Omental fat pad (tissue), 4 donors: Measurements from ENCODE around the gene DEF6. TPM values are rescaled to one million over a fixed set of nuclear protein-coding genes. Genes with fewer than 3 reads are reported as not detected.

Source experiments
- ATAC-seq: fragments of 150-250 bp; one replicate; pipeline ENCODE4 v1.9.1; 2016; ENCODE audit warnings: mild to moderate bottlenecking, moderate library complexity; ENCODE audit not compliant: low FRiP score
- DNase-seq: peaks from one replicate; pipeline ENCODE4 v3.0.0-alpha.2; 2019; ENCODE audit warnings: low spot score
- total RNA-seq, 4 donors: library from RNA; depleted of rRNA; stranded (reverse); fragments of >200 nt; gene quantifications; one replicate each; pipeline ENCODE4 v1.1.0, GENCODE V29; 2016
- TF ChIP-seq, protein P1 (sequence below), 3 donors: fragments of 450-650 bp; IDR thresholded peaks; one replicate each; pipeline ENCODE4 v1.5.1; 2016 to 2017; ENCODE audit warnings: antibody characterized with exemption in 3 of 3, mild to moderate bottlenecking in 3 of 3, moderate library complexity in 2 of 3

The DEF6 gene
- total RNA-seq, 4 donors from 2014 or later, result 6.6 to 17.4 (median 9.3) TPM

DNA sequence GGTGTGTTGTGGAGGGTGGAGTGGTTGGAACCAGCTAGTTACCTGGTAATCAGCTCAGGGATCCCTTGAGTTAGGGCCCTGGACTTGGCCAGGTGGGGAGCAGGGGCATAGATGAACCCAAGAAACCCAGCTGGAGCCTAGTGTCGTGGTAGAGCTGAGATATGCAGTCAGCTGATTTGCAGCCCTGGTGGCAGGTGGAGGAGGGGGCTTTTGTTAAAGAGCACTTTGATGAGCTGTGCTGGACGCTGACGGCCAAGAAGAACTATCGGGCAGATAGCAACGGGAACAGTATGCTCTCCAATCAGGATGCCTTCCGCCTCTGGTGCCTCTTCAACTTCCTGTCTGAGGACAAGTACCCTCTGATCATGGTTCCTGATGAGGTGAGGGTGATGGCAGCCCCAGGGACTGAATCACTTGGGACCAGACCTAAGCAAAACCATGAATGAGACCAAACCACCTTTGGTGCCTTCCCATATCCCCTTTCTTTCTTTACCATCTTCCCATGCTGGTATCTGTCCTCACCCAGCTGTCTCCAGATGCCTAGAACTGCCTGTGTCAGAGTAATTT, 12.7 kb downstream of the DEF6 start:
- TF ChIP-seq, protein P1, sequence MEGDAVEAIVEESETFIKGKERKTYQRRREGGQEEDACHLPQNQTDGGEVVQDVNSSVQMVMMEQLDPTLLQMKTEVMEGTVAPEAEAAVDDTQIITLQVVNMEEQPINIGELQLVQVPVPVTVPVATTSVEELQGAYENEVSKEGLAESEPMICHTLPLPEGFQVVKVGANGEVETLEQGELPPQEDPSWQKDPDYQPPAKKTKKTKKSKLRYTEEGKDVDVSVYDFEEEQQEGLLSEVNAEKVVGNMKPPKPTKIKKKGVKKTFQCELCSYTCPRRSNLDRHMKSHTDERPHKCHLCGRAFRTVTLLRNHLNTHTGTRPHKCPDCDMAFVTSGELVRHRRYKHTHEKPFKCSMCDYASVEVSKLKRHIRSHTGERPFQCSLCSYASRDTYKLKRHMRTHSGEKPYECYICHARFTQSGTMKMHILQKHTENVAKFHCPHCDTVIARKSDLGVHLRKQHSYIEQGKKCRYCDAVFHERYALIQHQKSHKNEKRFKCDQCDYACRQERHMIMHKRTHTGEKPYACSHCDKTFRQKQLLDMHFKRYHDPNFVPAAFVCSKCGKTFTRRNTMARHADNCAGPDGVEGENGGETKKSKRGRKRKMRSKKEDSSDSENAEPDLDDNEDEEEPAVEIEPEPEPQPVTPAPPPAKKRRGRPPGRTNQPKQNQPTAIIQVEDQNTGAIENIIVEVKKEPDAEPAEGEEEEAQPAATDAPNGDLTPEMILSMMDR (IDR thresholded peaks at IDR 0.05), result no peak
- DNase-seq (no peak), ATAC-seq (no peak)

DNA sequence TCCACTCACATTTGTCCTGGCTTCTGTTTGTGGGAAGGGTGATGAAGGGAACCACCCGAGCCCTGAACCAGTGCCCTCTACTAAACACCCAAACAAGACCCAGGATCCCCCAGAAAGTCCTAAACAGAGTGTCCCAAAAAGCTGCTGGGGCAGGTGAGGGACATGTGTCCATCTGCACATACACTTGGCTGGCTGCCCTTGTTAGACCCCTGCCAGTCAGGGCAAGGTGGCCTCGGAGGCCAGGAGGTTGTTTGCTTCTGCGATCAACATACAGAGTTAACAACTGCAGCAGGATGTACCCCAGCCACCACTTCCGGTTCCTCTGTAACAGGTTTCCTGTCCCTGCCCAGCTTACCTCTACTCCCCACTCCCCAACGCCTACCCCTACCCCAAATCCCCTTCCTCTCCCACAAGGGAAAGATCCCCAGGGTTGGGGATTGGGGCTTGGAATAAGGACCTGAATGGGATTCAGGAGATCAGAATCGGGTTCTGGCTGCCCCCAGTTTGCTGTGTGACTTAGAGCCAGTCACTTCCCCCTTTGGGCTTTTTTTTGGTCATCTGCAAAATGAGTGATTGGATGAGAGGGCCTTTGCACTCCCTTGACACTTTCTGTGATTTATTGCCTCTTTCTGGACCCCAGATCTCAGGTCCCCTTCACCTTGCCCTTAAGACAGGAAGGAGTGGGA, 13.9 kb downstream of the DEF6 start:
- ATAC-seq, result no peak
- TF ChIP-seq, protein P1 (IDR thresholded peaks at IDR 0.05), result no peak
- no peak for DNase-seq

DNA sequence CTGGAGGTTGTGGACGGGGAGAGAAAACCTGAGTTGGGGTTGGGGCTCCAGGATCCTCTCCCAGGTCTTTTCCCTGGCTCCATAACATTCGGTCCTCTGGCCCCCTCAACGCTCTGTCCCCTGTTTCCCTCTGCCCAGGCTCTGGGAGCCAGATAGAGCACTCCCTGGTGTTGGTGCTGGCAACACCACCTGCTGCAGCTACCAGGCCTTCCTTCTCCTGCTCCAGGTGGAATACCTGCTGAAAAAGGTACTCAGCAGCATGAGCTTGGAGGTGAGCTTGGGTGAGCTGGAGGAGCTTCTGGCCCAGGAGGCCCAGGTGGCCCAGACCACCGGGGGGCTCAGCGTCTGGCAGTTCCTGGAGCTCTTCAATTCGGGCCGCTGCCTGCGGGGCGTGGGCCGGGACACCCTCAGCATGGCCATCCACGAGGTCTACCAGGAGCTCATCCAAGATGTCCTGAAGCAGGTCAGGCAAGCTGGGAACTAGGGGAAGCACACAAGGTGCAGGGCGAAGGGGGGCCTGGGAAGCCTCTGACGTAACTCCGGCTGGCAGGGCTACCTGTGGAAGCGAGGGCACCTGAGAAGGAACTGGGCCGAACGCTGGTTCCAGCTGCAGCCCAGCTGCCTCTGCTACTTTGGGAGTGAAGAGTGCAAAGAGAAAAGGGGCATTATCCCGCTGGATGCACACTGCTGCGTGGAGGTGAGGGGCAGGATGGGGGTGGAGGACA, 14.6 kb downstream of the DEF6 start:
- no peak for DNase-seq
- TF ChIP-seq, protein P1 (IDR thresholded peaks at IDR 0.05), result no peak
- no peak for ATAC-seq

DNA sequence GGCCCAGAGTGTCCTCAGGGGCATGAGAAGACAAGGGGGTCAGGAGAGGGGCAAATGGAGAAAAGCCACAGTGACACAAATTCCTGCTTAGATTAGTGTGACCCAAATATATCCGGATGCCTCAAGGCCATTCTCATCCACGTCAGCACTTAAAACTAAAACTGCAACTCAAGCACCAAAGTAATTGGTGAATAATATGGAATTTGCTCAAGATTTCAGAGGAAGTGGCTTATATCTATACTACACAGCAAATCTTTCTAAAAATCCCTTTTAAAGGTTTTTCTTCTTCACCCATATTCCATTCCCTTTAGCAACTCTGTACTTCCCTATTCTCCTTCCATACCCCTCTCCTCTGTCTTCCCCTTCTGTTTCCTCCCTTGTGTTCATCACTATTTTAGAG, 15.2 kb downstream of the DEF6 start:
- ATAC-seq, result no peak
- DNase-seq, result no peak
- TF ChIP-seq, protein P1 (IDR thresholded peaks at IDR 0.05), result no peak

DNA sequence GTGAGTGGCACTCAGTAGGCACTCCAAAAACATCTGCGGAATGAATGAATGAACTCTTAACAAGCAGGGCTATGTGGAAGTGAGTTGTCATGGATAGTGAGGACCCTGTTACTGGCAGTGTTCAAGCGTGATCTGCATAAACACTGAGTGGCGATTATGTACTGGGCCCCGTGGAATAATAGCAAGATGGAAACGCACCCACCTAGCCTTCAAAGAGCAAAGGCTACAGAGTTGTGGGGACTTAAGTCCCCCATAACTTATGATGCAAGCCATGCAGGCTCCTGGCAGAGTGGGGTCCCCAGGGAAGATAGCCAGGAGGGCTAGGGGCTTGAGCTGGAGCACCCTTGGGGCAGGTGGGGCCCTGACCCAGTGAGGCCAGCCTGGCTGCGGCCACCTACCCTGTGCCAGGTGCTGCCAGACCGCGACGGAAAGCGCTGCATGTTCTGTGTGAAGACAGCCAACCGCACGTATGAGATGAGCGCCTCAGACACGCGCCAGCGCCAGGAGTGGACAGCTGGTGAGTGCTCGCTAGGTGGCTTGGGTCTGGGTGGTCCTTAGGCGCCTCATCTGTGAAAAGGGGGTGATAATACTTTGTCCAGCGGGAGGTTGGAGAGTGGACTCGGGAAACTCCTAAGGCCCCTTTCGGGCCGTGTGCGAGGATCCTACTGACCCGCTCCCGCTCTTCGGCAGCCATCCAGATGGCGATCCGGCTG, 20.0 kb downstream of the DEF6 start:
- no peak for ATAC-seq
- TF ChIP-seq, protein P1 (IDR thresholded peaks at IDR 0.05), result no peak
- no peak for DNase-seq

DNA sequence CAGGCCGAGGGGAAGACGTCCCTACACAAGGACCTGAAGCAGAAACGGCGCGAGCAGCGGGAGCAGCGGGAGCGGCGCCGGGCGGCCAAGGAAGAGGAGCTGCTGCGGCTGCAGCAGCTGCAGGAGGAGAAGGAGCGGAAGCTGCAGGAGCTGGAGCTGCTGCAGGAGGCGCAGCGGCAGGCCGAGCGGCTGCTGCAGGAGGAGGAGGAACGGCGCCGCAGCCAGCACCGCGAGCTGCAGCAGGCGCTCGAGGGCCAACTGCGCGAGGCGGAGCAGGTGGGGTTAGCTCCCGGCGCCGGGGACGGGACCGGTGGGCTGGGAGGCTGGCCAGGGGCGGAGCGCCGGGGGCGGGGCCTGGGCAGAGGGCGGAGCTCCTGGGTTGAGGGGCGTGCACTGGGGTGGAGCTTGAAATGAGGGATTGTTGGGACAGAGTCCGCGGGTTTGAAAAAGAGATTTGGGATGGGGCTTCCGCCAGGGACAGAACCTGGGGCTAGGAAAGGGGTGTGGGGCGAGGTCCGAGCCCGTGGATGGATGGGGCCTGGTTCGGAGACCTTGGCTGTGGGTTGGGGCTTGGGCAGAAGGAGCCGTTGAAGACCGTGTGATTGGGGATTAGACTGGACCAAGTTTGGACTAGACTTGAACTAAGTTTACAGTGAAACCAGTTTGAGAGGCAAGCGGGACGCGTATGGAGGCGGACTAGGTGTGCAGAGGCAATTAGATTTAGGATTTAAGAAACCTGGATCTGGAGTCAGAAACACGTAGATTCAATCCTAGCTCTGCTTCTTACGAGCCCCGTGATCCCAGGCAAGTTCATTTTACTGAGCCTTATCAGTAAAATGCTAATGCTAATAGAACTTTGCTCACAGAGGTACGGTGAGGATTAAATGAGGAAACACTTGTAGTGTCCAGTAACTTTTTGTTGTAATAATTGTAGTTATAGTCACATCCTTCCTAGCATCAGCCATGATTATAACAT, 20.9 kb downstream of the DEF6 start:
- DNase-seq, result no peak
- ATAC-seq, result peak; percentile 97
- TF ChIP-seq, protein P1 (IDR thresholded peaks at IDR 0.05), result no peak
